Left renal cortex interstitium (tissue), 4 donors: Measurements from ENCODE around the gene EEF1AKMT1. TPM values are rescaled to one million over a fixed set of nuclear protein-coding genes. Genes with fewer than 3 reads are reported as not detected.

ENCODE experiments used
- DNase-seq, 4 donors: peaks; one replicate each; pipeline ENCODE4 v3.0.0-alpha.2; 2013; ENCODE audit warnings: low read depth in 4 of 4, low spot score in 2 of 4, missing footprints in 1 of 4
- polyA plus RNA-seq, 4 donors: library from polyadenylated mRNA; unstranded; fragments of 120-200 nt; gene quantifications; one replicate each; pipeline ENCODE4 v1.2.1, GENCODE V29; 2013; ENCODE audit not compliant: insufficient read length in 4 of 4

Gene EEF1AKMT1
- polyA plus RNA-seq, 4 donors, result 13.0 to 18.9 (median 15.9) TPM

DNA sequence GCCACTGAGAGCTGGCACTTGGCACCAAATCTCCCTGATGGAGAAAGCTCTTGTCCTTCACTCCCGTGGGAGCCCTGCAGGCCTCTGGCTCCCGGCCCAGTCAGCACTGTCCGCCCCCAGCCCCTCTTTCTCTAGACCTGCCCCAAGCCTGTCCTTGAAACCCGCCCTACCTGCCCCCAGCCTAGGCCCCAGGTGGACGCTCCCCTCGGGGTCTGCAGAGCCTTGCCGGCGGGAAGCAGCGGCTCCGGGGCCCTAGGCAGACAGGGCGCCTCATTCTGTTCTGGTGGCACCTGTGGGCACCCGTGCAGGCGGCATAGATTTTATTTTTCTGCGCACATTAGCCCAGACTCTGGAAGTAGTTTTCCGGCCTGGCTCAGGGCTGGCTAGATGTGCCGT, 52.7 kb downstream of the EEF1AKMT1 start:
- no peak for DNase-seq

DNA sequence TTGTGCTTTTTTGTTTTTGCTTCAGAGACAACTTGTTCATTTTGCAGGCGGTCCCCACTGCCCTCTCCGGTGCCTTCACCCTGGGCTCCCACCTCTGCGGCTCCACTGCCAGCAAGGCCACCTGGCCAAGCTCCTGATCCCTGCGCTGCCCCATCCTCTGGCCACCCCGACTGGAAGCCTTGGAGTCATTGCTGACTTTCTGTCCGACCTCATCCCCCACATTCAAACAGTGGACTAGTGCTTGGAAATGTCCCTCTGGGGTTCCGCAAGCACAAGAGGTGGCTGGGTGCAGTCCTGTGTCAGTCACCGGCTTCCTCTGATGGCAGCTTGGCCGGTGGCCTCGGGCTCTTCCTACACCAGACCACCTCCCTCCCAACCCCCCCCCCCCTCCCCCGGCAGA, 53.3 kb downstream of the EEF1AKMT1 start:
- no peak for DNase-seq

DNA sequence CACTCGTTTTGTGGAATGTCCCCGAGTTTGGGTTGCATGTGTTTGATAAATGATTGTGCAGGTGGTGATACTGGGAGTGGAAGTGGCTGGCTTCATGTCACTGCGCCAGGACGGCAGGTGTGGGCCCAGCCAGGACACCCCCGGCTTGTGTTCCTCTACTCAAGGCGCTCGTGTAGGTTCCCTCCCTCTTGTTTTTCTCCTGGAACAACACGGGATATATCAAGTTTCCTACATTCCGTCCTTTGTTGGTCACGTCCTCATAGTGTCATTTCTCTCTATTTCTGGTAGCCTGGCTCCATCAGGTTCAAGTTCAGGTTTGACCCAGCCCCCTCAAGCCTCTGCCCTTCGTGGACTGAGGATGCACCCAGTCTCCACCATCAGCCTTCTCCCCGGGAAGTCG, 54.0 kb downstream of the EEF1AKMT1 start:
- DNase-seq, result no peak

DNA sequence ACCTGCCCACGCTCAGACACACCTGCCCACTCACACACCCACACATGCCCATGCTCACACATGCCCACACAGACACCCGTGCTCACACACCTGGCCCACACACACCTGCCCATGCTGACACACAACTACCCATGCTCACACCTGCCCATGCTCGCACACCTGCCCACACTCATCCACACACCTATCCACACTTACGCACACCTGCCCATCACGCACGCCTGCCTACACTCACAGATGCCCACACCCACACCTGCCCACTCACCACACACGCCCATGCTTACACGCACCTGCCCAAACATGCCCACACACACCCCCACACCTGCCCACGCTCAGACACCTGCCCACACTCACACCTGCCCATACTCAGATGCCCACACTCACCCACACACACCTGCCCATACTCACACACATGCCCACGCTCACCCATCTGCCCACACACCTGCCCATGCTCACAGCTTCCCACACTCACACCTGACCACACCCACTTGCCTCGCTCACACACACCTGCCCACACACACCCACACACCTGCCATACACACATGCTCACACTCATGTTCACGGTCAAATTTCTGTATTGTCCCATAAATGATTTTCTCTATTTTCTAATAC, 54.7 kb downstream of the EEF1AKMT1 start:
- DNase-seq, result no peak

- DNase-seq, result no peak
Observed at GRCh38 chr13:20717581-20718542, 55.9 kb downstream of the EEF1AKMT1 start.

- DNase-seq, result no peak
Observed at GRCh38 chr13:20716951-20717350, 56.8 kb downstream of the EEF1AKMT1 start.

- no peak for DNase-seq
Observed at GRCh38 chr13:20715330-20715712, 58.4 kb downstream of the EEF1AKMT1 start.

- DNase-seq, result no peak
Observed at GRCh38 chr13:20714563-20715329, 59.0 kb downstream of the EEF1AKMT1 start.

- no peak for DNase-seq
Observed at GRCh38 chr13:20714161-20714560, 59.6 kb downstream of the EEF1AKMT1 start.

DNA sequence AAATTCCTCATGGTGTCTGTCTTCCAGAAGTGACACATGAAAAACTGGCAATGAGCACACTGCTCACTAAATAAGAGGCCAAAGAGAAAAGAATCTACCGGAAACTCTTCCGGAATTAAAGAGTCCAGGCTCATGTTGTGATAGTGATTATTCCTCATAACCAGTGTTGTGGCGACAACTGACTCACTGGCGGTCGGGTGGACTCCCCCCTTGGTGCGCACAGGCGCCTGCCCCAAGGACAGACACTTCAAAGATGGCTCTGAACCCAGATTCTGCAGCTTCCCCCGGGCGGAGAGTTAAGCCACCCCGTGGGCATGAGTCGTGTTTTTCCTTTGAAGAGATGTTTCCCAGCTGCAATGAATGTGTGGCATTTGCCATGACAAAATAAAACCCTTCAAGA, 60.0 kb downstream of the EEF1AKMT1 start:
- no peak for DNase-seq

DNA sequence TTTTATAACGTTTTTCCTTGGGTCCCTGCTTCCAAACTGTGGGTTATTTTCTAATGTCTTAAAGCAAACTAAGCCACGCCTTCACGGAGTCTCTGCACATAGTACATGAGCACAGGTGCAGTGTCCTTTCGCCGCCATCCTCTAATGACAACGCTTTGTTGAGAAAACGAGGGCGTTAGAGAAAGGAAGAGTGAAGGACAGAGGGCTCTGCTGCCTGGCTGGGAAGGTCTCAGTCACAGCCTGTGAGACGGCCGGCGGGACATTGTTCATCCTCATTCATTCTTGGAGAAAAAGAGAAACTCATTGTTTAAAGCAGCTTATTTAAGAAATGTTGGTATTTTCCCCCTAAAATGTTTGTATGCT, 60.8 kb downstream of the EEF1AKMT1 start:
- DNase-seq, result no peak

DNA sequence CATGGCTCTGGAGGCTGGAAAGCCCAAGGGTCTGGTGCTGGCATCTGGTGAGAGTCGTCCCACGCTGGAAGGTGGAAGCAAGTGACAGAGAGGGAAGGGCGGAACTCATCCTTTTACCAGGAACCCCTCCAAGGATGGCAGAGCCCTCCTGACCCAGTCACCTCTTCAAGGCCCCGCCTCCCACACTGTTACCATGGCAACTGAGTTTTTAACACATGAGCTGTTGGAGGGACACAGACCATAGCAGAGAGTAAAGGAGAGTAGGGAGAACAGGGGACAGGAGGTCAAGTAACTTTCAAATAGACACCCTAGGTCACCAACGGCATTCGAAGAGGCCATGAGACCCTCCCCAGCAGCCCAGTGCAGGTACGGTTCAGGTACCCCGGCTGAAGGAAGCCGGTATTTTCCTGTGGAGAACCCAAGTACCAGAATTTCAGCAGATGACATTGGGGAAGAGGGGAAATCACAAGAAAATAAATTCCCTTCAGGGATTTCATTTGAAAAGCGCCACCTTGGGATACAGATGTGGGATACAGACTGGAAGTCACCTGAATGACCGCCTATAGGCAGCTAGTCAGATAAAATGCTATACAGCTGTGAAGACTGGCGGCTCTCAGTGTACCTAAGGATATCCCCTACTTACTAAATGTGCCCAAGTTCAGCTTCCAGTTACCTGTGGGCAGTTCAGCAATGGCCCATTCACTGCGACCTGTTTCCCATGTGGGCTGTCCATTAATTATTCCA, 62.3 kb downstream of the EEF1AKMT1 start:
- no peak for DNase-seq

DNA sequence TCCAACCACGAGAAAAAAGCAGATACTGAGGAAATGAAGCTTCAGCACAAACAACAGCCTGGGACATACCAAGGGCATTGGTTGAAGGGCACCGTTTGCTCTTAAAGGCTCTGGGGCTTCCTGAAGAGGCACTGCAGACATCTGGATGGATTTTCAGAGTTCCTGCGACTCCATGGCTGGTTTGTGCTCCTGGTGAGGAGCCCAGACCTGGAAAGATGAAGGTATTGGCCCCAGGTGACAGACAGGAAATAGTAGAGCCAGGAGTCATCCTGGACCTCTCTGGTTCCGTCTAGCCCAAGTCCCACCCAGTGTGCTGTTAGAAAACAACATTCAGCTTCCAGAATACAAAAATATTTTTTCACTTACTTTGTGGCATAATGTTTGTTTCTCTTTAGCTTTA, 64.0 kb downstream of the EEF1AKMT1 start:
- DNase-seq, result no peak

- no peak for DNase-seq
Observed at GRCh38 chr13:20709369-20709768, 64.4 kb downstream of the EEF1AKMT1 start.

- DNase-seq, result no peak
Observed at GRCh38 chr13:20708216-20708615, 65.5 kb downstream of the EEF1AKMT1 start.

- no peak for DNase-seq
Observed at GRCh38 chr13:20706661-20707060, 67.1 kb downstream of the EEF1AKMT1 start.

GRCh38 chr13:20704459-20705069, 69.2 kb downstream of the EEF1AKMT1 start:
- DNase-seq, result no peak

DNA sequence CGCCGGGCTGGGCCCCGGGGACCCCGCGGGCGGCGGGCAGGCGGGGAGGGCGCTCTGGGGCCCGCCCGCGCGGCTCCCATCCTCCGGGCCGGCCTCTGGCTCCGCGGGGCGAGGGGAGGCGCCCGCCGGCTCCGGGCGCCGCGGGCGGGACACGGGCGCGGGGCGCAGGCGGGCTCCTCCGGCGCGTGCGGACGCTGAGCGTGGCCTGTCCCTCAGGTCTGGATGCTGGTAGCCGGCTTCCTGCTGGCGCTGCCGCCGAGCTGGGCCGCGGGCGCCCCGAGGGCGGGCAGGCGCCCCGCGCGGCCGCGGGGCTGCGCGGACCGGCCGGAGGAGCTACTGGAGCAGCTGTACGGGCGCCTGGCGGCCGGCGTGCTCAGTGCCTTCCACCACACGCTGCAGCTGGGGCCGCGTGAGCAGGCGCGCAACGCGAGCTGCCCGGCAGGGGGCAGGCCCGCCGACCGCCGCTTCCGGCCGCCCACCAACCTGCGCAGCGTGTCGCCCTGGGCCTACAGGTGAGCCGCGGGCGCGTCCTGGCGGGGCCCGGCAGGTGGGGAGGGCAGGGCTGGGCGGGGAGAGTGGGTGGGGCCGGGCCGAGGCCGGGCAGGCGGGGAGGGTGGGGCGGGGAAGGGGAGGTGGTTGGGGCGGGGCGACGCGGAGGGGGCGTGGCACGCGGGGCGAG, 69.8 kb downstream of the EEF1AKMT1 start:
- peak in 2 of 4 donors; percentile 54 to 68 for DNase-seq

- peak in 2 of 4 donors; percentile 25 to 41 for DNase-seq
Observed at GRCh38 chr13:20702915-20703779, 70.6 kb downstream of the EEF1AKMT1 start, which contains the start of gene IL17D. TSS of gene IL17D (plus strand) at chr13:20703699. CDS start at chr13:20704002, 303 bp downstream.
